HG02870 (cell line): ENCODE data around the gene CANT1.
"Not testable (repeated sequence)": the region's sequence is repeated elsewhere in the genome, so short reads cannot be mapped to it uniquely, and the experiment has no call there.

Source experiments
- ATAC-seq: cut with Tn5 transposase; IDR thresholded peaks from one replicate; pipeline ENCODE4 v1.9.1; 2021; ENCODE audit warnings: mild to moderate bottlenecking, moderate library complexity; ENCODE audit not compliant: unreplicated experiment

The CANT1 gene

DNA sequence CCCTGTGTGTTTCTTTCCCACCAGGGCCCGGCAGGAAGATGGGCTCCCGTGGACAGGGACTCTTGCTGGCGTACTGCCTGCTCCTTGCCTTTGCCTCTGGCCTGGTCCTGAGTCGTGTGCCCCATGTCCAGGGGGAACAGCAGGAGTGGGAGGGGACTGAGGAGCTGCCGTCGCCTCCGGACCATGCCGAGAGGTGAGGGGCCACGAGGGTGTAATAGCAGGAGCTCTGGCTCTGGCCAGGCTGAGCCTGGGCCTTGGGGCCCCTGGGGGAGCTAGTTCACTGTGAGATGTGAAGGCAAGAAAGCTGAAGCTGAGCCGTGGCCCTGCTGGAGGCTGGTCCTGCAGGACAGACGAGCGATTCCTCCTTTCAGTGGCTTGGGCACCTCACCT, 34.4 kb upstream of the CANT1 start:
- ATAC-seq = no peak

DNA sequence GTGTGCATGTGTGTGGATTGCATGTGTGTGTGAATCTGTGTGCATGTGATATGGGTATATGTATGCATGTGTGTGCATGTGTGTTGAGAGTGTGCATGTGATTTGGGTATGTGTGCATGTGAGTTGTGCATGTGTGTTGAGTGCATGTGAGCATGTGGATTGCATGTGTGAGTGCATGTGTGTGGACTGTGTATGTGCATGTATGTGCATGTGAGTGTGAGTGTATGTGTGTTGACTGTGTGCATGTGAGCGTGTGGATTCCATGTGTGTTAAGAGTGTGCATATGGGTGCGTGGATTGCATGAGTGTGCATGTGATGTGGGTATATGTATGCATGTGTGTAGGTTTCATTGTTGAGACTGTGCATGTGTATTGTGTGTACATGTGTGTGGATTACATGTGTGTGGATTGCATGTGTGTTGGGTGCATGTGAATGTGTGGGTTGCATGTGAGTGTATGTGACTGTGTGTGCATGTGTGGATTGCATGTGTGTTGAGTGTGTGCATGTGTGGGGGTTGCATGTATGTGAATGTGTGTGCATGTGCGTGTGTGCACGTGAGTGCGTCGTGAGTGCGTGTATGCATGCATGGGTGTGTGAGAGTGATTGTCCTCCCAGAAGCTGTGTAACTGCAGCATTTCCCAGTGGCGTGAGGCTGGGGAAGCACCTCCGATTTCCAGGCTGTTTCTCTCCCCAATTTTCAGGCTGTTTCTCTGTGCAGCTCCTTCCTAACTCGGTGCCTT, 33.8 kb upstream of the CANT1 start:
- no peak for ATAC-seq

DNA sequence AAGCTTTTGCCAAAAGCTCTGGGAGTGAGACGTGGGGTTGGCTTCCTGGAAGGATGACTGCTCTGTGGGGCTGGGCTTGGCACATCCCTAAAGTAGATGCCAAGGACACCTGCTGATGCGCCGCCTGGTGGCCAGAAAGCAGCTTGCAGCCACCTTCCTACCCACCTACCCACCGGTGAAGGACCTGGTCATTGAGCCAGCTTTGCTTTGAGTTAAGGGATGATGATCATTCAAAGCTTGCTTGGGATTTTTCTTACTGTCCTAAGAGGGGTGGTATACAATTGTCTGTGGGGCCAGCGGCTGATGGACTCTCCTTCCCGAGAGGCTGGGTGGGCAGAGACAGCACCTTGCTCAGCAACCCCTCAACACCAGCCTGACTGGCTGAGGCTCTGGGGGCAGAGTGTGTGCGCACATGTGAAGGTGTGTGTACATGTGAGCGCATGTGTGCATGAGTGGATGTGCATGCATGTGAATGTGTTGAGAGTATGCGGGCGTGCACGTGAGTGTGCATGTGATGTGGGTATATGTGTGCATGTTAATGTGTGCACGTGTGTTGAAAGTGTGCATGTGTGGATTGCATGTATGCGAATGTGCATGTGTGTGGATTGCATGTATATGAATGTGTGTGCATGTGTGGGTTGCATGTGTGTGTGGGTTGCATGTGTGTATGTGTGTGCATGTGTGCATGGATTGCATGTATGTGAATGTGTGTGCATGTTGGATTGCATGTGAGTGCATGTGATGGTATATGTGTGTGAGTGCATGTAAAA, 33.0 kb upstream of the CANT1 start:
- ATAC-seq = no peak

- no peak for ATAC-seq
Observed at GRCh38 chr17:79041723-79042420, 32.3 kb upstream of the CANT1 start.

- ATAC-seq = no peak
Observed at GRCh38 chr17:79041041-79041570, 31.5 kb upstream of the CANT1 start.

- ATAC-seq = no peak
Observed at GRCh38 chr17:79039886-79040285, 30.3 kb upstream of the CANT1 start.

DNA sequence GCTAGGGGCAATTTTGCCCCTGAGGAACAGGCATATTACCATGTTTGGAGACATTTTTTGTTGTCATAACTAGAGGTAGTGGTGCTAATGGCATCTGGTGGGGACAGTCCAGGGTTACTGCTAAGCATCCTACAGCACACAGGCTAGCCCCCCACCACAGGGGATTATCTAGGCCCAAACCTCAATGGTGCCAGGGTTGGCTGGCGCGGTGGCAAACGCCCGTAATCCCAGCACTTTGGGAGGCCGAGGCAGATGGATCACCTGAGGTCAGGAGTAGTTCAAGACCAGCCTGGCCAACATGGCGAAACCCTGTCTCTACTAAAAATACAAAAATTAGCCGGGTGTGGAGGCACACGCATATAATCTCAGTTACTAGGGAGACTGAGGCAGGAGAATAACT, 29.6 kb upstream of the CANT1 start:
- no peak for ATAC-seq

DNA sequence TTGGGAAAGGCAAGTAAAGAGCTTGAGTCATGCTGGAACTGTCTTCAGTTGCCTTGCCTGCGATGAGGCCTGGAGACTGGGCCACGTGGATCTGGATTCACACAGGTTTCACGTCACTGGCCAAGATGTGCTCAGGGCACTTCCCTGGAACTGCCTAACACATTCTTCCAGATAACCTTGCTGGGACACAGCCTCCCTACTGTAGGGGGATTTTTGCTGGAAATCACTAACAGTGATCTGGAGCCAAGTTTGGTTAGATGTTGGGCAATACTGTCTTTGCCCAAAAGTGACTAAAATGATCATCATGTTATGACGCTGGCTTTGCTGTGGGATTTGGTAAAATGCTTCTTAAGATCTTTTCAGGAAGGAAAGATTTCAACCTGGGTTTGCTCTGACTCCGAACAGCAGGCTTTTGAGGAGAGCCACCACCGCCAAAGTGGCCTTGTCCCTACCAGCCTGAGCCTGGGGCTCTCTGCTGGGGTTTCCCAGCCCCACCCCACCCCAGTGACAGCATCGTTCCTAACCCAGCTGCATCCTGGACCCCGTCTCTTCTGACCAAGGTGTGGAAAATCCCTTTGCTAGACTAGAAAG, 29.1 kb upstream of the CANT1 start:
- no peak for ATAC-seq

- no peak for ATAC-seq
Observed at GRCh38 chr17:79036596-79036995, 27.0 kb upstream of the CANT1 start.

DNA sequence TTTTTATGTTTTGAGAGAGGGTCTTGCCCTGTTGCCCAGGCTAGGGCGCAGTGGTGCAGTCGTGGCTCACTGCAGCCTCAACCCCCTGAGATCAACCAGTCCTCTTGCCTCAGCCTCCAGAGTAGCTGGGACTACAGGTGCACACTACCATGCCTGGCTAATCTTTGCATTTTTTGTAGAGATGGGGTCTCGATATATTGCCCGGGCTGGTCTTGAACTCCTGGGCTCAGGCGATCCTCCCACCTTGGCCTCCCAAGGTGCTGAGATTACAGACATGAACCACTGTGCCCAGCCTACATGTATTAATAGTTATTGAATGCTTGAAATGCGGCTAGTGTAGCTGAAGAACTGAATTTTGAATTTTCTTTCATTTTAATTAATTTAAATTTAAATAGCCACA, 26.6 kb upstream of the CANT1 start:
- ATAC-seq = no peak

GRCh38 chr17:79035686-79036085, 26.1 kb upstream of the CANT1 start:
- no peak for ATAC-seq

- no peak for ATAC-seq
Observed at GRCh38 chr17:79034931-79035485, 25.4 kb upstream of the CANT1 start.

DNA sequence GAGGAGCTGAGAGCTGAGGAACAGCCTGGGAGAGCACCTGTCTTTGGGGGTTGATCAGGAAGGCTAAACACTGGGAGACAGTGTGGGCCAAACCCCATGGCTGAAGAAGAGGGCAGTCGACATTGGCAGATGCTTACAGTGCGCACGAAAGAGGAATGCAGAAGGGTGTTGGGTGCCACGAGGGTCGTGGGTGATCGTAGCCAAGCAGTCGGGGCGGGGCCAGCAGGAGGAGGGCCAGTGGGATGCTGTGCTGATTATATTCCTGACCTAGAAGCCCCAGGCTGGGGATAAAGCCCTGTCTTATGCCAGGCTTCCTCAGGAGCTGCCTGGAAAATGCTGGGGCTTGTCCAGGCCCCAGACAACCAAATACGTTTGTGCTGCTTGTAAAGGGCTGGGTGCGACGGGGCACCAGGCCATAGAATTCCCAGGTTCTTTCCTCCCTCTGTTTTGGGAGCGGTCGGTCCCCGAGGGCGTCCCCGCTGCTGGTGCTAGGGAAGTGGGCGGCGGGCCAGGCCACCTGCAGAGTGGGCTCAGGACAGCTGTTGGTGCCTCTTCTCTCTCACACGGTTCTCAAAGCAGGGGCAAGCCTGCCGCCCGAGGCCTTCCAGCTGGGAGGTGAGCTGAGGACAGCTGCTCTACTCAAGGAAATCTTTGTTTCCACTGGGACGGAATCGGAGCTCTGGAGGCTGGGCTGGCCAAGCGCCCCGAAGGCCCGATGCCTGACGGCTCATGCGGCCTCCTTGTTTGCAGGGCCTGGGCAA, 24.4 kb upstream of the CANT1 start:
- no peak for ATAC-seq

DNA sequence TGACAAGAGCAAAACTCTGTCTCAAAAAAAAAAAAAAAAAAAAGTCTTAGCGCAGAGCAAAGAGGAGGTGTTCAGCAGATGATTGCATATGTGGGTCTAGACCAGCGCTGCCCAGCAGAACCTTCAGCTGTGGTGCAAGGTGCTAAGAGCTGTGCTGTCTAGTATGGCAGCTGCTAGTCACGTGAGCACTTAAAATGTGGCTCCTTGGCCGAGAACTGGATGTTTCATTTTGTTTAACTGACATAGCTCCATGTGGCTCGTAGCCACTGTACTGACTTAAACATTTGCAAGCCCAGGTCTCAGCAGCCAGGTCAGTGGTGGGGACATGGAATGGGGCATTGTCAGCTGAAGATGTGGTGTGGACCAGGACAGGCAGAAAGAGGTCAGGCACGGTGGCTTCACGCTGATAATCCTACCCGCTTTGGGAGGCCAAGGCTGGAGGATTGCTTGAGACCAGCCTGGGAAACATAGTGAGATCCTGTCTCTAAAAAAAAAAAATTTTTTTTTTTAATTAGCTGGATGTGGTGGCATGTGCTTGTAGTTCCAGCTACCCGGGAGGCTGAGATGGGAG, 23.6 kb upstream of the CANT1 start:
- ATAC-seq = no peak

GRCh38 chr17:79031996-79032875, 22.7 kb upstream of the CANT1 start:
- no peak for ATAC-seq

DNA sequence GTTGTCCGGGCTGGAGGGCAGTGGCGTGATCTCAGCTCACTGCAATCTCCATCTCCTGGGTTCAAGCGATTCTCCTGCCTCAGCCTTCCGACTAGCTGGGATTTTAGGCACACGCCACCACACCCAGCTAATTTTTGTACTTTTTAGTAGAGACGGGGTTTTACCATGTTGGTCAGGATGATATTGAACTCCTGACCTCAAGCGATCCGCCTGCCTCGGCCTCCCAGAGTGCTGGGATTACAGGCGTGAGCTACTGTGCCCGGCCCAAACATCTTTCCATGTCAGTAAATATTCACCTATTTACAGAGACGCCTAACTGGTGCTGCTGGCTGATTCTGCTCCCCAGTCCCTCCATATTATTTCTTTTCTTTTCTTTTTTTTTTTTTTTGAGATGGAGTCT, 21.1 kb upstream of the CANT1 start:
- ATAC-seq = not testable (repeated sequence)

- ATAC-seq = no peak
Observed at GRCh38 chr17:79029327-79030009, 19.9 kb upstream of the CANT1 start.
